HG02981 (cell line): ENCODE measurements around the gene PNMA6E.
"Not testable (repeated sequence)": the region's sequence is repeated elsewhere in the genome, so short reads cannot be mapped to it uniquely, and the experiment has no call there.

Experiments
- ATAC-seq: cut with Tn5 transposase; IDR thresholded peaks from one replicate; pipeline ENCODE4 v1.9.1; 2021; ENCODE audit warnings: mild to moderate bottlenecking, moderate library complexity; ENCODE audit not compliant: unreplicated experiment

Gene PNMA6E

DNA sequence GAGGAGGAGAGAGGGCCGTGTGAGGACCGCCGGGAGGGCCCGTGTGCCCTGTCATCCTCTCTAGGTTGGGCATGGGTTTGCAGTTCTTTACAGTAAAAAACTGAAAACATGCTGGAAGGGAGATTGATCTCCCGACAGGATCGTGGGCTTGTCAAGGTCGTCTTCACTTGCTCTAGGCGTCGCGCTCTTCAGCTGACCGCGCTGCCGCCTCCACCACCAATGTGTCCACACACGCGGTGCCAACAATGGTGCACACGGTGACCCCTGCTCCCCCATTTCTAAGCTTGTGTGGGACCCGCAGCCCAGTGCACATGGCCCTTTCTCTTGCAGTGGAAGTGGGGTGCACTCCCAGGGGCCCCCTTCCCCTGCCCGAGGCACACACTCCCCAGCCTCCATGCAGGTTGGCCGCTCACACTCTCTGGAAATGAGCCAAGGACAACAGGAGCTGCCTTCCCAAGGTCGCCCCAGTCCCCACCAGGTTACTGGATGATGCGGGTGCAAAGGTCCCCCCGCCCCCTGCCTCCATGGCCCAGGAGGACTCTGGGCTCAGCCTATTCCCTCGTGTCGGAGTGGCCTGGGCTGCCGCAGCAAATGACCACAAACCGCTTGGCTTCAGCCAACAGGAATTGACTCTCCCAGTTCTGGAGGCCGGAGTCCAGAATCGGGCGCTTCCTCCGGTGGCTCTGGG lies 8.4 kb upstream of the PNMA6E start:
- no peak for ATAC-seq

- ATAC-seq, result no peak
Observed at GRCh38 chrX:153408871-153409351, 7.8 kb upstream of the PNMA6E start.

DNA sequence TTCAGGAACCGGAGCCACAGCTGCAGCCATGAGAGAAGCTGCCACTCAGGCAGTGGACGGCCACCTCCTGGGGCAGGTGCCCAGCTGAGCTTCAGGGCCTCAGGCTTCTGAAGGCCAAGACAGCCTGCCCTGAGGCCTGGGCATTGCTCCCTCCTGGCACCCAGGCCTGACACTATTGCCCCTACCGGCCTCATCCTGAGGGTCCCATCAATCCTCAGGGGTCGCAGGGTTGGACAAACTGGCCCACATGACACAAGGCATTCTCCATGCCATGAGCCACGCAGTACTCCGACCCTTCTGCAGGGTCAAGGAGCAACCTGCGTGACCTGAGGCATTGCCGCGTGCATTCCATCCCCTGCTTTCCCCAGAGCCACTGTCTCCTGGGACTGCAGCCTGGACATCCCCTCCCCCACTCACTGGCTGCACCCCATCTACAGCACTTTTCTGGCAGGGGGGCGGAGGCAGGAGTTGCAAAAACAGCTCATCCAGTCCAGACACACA lies 7.1 kb upstream of the PNMA6E start:
- no peak for ATAC-seq

DNA sequence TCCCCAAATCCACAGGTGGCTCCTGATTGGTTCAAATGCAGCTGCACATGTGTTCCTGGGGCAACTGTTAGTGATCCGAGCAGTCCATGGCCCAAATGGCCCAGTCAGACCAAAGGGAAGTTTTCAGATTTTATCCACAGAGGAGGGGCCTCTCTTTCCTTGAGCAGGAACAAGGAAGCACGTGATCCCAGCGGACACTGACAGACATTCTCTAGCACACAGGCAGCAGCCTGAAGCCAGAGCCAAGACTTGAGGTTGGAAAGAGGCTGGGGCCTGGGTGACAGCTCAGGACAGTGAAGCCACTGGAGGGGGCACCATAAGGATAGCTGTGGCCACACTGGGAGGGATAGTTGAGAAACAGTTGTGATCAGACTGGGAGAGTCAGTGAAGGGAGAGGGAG lies 6.6 kb upstream of the PNMA6E start:
- no peak for ATAC-seq

DNA sequence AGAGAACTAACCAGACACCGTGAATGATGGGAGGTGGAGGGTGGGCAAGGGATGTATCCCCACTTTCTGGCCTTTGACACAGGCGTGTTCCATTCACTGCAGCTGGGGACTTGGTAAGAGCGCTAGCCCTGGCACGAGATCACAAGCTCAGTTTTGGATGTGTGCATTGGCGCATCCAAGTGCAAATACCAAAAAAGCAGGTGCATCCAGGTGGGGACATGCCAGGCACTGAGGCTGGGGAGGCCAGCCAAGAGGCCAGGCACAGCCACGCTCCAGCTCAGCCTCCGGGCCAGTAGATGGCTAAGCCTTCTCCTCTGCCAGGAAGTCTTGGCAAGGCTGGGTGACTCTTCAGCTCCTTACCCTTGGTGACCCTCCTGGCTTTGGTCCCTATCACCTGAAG lies 5.8 kb upstream of the PNMA6E start:
- ATAC-seq, result no peak

GRCh38 chrX:153406011-153406410 lies 4.9 kb upstream of the PNMA6E start:
- no peak for ATAC-seq

DNA sequence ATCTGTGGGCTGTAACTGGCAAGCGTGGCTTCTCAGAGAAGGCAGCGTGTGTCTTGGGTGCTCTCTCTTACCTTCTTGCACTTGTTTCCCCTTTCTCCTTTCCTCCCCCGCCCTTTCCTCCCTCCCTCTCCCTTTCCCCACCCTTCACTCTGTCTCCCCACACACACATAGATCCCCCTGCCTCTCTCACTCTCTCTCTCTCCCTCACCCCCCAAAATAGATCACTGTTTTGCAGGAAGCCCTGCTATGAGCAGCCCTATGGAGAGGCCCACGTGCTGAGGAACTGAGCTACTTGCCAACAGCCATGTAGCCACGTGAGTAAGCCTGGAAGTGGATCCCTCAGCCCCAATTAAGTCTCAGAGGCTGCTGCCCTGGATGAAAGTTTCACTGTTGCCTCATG lies 4.3 kb upstream of the PNMA6E start:
- no peak for ATAC-seq

DNA sequence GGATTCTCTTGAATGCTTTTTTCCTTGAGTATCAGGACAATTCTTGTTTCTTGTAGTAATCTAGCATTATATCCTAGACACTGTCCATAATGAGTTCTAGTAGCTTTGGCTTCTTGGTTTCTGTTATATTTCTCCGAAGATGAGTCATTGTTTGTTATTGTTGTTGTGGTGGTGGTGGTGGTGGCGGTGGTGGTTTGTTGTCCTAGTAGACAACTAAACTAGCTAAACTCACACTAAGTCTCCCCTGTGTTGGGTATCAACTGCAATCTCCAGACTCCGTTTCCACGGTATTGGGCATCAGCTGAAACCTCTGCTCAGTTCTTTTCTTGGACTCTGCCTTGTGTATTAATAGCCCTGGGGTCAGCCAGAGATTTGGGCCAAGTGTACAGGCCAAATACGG lies 3.2 kb upstream of the PNMA6E start:
- not testable (repeated sequence) for ATAC-seq

GRCh38 chrX:153400146-153401132 lies 711 bp downstream of the PNMA6E start:
- no peak for ATAC-seq

DNA sequence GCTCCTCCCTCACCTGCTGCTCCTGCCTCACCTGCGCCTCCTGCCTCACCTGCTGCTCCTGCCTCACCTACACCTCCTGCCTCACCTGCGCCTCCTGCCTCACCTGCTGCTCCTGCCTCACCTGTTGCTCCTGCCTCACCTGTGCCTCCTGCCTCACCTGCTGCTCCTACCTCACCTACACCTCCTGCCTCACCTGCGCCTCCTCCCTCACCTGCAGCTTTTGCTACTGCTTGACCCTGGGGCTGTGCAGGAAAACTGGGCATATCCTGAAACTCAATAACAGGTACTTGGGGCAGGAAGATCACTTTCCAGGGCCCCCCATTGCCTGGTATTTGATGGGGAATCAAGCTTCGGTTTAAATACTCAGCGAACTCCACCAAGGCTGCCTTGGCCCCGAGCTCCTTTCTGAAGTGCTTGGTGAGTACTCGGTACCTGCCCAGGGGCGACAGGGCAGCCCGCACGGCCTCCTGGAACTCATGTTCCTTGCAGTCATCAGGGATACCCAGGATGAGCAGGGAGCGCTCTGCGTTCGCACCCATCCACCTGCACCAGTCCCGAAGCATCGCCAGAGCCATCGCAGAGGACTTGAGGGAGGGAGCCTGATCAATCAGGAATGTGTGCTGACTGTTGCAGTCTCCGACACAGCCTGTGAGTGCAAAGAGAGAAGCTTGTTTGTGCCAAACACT lies 2.7 kb downstream of the PNMA6E start:
- ATAC-seq, result no peak

GRCh38 chrX:153397256-153397960 lies 3.7 kb downstream of the PNMA6E start:
- no peak for ATAC-seq

- ATAC-seq, result no peak
Observed at GRCh38 chrX:153396320-153397195, 4.6 kb downstream of the PNMA6E start.

GRCh38 chrX:153395613-153396319 lies 5.4 kb downstream of the PNMA6E start:
- ATAC-seq, result no peak

- ATAC-seq, result no peak
Observed at GRCh38 chrX:153394612-153395011, 6.5 kb downstream of the PNMA6E start.

GRCh38 chrX:153392642-153393321 lies 8.4 kb downstream of the PNMA6E start:
- no peak for ATAC-seq

DNA sequence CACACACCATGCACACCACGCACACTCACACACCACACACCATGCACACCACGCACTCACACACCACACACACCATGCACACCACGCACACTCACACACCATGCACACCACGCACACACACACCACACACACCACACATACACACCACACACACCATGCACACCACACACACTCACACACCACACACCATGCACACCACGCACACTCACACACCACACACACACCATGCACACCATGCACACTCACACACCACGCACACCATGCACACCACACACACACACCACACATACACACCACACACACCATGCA lies 11.7 kb downstream of the PNMA6E start:
- ATAC-seq, result not testable (repeated sequence)

DNA sequence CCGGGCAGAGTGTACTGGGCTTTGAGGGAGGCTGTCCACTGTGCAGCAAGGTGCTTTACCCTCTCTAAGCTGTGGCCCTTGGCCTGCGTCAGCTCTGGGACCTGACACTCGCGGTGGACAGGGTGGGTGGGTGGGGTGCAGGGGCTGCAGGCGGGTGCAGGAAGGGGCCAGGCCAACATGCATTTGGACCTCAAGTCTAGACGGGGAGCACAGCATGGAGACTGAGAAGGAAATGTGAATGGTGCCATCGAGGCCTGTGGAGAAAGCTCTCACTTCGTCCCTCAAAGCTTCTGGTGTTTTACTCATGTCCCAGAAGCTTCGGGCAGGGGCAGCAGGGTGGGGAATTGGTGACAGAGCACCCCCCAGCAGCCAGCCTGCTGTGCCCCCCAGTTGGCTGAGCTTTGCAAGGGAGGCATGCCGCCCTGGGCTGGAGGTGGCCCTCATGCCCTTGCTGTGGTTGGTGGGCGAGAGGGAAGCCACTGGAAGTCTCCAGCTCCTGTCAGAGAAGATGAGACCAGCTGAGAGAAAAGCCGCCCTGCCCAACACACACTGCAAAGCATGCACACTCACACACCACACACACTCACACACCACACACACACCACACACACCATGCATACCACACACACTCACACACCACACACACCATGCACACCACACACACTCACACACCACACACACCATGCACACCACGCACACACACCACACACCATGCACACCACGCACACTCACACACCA lies 12.3 kb downstream of the PNMA6E start:
- ATAC-seq, result no peak
